Neural cell (in vitro differentiated cells): Measurements from ENCODE around the gene LCAT.

Experiments
- CTCF ChIP-seq: fragments of 450-650 bp; IDR thresholded peaks from 2 replicates; pipeline ENCODE4 v1.5.1; 2014; ENCODE audit warnings: antibody characterized with exemption, mild to moderate bottlenecking, moderate library complexity; ENCODE audit not compliant: poor library complexity, severe bottlenecking
- EP300 ChIP-seq: fragments of 450-650 bp; conservative IDR thresholded peaks from 2 replicates; pipeline ENCODE4 v1.6.1; 2014; ENCODE audit warnings: antibody characterized with exemption, mild to moderate bottlenecking, moderate library complexity; ENCODE audit not compliant: poor library complexity, severe bottlenecking
- EZH2 ChIP-seq: fragments of 200-600, 300-800 bp; shearing (Covaris generic), sonication (generic); IDR thresholded peaks from 2 replicates; pipeline ENCODE4 v1.6.1; 2014; ENCODE audit warnings: antibody characterized with exemption, low read length, borderline replicate concordance, mild to moderate bottlenecking; ENCODE audit not compliant: insufficient read depth, poor library complexity, severe bottlenecking
- MXI1 ChIP-seq: fragments of 450-650 bp; conservative IDR thresholded peaks from 2 replicates; pipeline ENCODE4 v1.6.1; 2014; ENCODE audit warnings: antibody characterized with exemption, mild to moderate bottlenecking; ENCODE audit not compliant: poor library complexity, severe bottlenecking
- POLR2AphosphoS5 ChIP-seq: IDR thresholded peaks from 2 replicates; pipeline ENCODE4 v1.6.1; 2012
- RAD21 ChIP-seq: fragments of 450-650 bp; conservative IDR thresholded peaks from 2 replicates; pipeline ENCODE4 v1.6.1; 2014; ENCODE audit warnings: antibody characterized with exemption, mild to moderate bottlenecking, moderate library complexity
- TAF1 ChIP-seq: IDR thresholded peaks from 2 replicates; pipeline ENCODE4 v1.6.1; 2012; ENCODE audit warnings: low read depth

GRCh38 chr16:67977469-67978227, 33.7 kb upstream of the LCAT start:
- no peak for TF ChIP-seq CTCF
- no peak for TF ChIP-seq POLR2AphosphoS5
- no peak for TF ChIP-seq MXI1
- no peak for TF ChIP-seq EZH2
- no peak for TF ChIP-seq RAD21
- TF ChIP-seq EP300 = no peak
- TF ChIP-seq TAF1 = no peak
